Skin epidermis (tissue), 12 donors: ENCODE data around the gene LRP8.

Source experiments
- H3K27ac ChIP-seq, 21 experiments: fragments of 200-600 bp; sonication (generic) in 11 of 21; one replicate each; pipeline ENCODE4 v1.5.0; 2020; ENCODE audit warnings: mild to moderate bottlenecking in 3 of 21, inconsistent platforms in 2 of 21, moderate library complexity in 2 of 21
- H3K4me3 ChIP-seq, 7 experiments: fragments of 200-600 bp; sonication (generic) in 2 of 7; one replicate each; pipeline ENCODE4 v1.5.0; 2020; ENCODE audit warnings: inconsistent platforms in 2 of 7, mild to moderate bottlenecking in 2 of 7, moderate library complexity in 1 of 7

LRP8 gene

GRCh38 chr1:53328009-53328461 lies at the start of gene LRP8:
TSS of gene LRP8 (minus strand) at chr1:53328070. CDS start at chr1:53327912, 158 bp downstream.
- peak within 1 kb of the TSS in 18 of 21 experiments; percentile 7 to 78 (median 52) for H3K27ac ChIP-seq
- peak within 1 kb of the TSS; percentile 48 to 79 (median 68) for H3K4me3 ChIP-seq

DNA sequence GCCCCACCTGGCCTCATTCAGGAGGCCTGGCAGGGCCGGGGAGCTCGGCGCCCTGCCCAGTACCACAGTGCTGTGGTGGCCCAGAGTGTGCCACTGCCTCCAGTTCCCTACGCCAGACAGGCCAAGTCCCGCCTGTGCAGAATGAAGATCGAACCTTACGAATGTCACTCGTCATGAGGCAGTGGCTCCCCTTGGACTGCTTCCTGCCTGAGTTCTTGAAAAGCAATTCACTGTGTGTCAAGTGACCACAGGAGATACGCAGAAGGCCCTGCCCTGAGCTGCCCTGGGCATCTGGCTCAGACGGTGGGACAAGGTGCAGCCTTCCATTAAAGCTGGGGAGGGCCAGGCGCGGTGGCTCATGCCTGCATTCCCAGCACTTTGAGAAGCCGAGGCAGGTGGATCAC lies 49.6 kb upstream of the LRP8 start:
- H3K27ac ChIP-seq = no peak overlapping the region
- H3K4me3 ChIP-seq = no peak overlapping the region

DNA sequence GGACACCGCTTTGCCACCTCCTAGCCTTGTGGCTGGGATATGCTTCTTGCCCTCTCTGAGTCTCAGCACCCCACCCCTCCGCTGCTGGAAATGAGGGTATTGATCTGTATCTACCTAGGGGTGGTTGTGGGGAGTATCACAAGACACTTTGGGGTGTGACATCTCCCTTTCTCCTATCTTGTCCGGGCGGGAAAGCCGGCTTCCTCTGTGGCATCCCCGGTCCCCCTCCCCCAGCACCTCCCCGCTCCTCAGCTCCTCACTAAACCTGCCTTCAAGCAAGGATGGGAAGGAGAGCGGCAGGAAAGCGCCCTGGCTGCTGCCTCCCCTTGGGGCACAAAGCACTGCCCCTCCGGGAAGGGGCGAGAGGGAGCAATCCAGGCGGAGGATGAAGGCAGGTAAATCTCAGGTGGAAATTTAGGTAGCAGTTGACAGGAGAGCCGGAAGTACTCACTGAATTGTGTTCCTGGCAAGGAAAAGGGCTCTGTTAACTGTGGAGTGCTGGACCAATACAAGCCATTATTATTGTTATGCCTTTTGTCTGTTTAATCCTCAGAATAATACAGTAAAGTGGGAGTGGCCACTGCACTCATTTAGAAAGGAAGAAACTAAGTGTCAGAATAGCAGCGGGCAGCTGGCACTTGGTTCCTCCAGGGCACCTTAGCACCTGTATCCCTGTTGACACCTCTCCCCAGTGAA lies 49.0 kb upstream of the LRP8 start:
- Histone ChIP-seq H3K4me3 (no peak overlapping the region), H3K27ac (no peak overlapping the region)

DNA sequence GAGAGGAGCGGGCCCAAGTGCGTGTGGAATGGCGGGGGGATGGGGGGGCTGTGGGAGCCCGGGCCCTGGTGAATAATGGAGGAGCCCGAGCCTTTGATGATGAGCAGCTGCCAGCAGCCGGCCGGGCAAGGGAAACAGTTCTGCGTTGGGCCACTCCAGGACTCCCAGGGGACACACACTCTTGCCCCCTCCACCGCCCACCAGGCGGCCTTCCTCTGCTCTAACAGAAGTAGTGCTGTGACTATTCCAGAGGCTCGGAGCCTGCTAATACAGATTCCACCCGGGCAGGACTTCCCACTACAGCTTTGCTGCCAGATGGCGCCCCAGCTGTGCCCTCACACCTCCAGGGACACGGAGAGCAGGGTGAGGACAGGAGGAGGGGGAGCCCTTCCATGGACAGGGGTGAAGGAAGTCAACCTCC lies 48.2 kb upstream of the LRP8 start:
- no peak overlapping the region for H3K4me3 ChIP-seq
- no peak overlapping the region for H3K27ac ChIP-seq

DNA sequence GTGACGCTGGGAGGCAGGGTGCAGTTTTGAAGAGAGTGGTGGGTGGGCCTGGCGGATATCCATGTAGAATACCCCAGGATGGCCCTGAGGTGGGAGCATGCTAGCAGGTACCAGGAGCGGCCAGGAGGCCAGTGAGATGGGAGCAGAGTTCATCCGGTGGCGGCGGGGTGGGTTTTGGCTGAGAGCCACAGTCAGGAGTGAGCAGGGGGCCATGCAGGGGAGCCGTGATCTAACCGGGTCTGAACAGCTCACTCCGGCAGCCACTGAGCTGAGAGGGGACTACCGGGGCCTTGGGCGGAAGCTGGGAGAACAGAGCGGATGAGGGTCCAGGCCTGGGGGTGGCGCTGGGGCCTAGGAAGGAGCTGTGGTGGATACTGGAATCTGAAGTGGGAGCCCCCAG lies 47.6 kb upstream of the LRP8 start:
- Histone ChIP-seq H3K4me3 (no peak overlapping the region), H3K27ac (no peak overlapping the region)

GRCh38 chr1:53373246-53373645 lies 45.4 kb upstream of the LRP8 start:
- no peak overlapping the region for H3K4me3 ChIP-seq

GRCh38 chr1:53372501-53372951 lies 44.7 kb upstream of the LRP8 start:
- no peak overlapping the region for H3K27ac ChIP-seq
- H3K4me3 ChIP-seq = no peak overlapping the region

More at GRCh38 chr1:53373246-53373645, 45.4 kb upstream of the LRP8 start:
- no peak overlapping the region for H3K27ac ChIP-seq

- Histone ChIP-seq H3K27ac (no peak overlapping the region), H3K4me3 (no peak overlapping the region)
Observed at GRCh38 chr1:53371851-53372250, 44.0 kb upstream of the LRP8 start.

GRCh38 chr1:53371121-53371666 lies 43.3 kb upstream of the LRP8 start:
- no peak overlapping the region for H3K27ac ChIP-seq
- no peak overlapping the region for H3K4me3 ChIP-seq

GRCh38 chr1:53370369-53370961 lies 42.6 kb upstream of the LRP8 start:
- no peak overlapping the region for H3K27ac ChIP-seq
- H3K4me3 ChIP-seq = no peak overlapping the region

DNA sequence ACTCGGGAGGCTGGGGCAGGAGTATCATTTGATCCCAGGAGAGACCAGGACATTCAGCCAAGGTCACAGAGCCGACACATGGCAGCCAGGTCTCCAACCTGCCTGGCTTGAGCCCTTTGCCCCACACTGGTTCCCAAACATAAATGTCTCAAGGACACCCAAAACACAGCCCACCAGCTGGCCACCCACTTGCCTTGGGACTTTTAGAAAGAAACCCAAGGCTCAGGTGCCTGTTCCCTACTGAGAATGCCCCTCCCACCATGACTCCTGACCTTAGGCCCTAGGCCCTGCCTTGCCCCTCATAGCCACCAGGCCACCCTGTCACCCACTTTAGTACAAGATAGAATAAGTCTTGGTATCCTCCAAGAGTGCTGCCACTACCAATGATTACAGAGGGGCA lies 41.9 kb upstream of the LRP8 start:
- H3K4me3 ChIP-seq = no peak overlapping the region
- H3K27ac ChIP-seq = no peak overlapping the region

DNA sequence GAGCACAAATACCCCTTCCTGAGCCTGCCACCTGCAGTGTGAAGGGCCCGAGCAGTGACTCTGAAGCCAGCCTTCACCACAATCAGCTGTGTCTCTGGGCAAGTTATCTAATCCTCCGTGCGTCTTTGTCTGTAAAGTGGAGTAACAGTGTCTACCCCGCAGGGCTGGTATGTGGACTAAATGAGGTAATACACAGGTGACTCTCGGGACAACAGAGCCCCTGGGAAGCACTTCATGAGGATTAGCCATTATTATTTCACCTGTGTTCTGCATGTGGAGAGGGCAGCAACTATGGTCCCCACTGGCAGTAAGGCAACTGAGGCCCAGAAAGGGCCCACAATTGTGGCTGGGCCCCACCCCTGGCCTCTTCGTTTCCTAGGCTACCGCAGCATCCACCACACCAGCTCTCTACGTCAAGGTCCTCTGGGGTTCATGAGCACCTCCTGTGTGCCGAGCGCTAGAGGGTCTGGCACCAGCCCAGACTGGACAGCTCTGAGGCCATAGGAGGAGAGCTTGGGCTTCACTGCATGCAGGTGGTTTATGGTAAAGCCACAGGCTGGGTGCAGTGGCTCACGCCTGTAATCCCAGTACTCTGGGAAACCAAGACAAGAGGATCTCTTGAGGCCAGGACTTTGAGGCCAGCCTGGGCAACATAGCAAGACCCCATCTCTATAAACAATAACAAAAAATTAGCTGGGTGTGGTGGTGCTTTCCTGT lies 41.3 kb upstream of the LRP8 start:
- no peak overlapping the region for H3K4me3 ChIP-seq
- no peak overlapping the region for H3K27ac ChIP-seq

DNA sequence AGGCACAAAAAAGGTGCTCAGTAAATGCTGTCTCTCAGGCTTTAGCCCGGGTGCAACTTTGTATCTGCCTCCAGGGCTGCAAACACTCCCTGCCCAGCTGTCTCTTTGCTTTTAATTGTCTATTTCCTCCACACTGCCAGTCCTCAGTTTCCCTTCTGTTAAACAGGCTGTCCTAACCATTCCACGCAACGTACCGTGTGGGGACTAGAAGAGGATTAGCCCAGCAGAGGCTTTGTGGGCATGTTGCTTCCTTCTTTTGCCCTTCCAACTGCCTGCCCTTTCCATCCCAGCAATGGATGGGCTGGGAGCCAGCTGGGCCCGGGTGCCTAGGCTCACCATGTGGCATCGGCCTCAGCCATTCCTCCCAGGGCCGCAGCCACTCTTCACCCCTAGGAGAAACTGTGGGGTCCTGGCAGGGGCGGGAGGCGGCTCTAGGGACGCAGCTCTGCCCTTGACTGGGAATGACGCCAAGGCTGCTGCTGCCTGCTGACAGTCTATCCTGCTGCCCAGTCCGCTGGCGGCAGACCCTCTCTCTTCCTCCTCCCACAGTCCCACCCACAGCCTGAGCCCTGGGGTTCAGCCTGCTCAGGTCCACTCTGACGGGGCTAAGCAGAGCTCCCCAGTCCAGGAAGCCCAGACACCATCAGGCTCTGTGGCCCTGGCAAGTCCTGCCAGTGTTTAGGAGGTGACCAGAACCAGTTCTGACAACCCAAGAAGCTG lies 40.6 kb upstream of the LRP8 start:
- Histone ChIP-seq H3K4me3 (no peak overlapping the region), H3K27ac (peak overlapping the region in 4 of 21 experiments; percentile 47 to 85 (median 68))

DNA sequence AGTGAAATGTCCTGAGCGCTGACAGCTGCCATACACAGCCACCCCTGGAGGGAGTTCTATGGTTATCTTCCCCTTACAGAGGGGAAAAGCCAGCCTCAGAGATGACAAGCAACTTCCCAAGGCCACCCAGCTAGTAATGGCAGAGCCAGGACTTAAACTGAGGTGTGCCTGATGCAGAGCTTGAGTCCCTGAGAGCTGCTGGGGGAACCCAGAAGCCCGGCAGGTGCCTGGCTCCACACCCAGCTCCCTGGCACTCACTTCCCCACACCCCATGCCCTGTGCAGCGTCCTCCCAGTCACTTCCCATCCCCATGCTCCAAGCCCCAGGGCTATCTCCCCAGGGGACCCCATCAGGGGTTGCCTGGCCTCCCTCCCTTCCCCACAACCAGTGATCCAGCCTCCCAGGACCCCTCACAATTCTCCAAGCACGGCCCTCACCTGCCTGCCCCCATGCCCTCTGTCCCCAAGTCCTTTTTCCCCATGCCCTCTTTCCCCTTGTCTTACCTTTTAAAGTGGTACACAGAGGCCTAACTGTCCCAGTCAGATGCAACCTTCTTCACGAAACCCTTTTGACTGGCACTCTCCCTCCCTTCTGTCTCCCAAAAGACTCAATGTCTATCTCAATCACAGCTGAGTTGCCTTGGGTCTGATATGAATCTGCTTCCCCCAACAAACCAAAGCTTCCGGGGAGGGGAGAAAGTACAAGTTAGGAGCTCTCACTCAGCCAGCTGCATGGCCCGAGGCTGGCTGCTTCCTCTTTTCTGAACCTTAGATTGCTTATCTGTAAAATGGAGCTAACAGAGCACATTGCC lies 39.8 kb upstream of the LRP8 start:
- peak overlapping the region in 10 of 21 experiments; percentile 11 to 85 (median 54) for H3K27ac ChIP-seq
- peak overlapping the region in 1 of 7 experiments; percentile 22 for H3K4me3 ChIP-seq

DNA sequence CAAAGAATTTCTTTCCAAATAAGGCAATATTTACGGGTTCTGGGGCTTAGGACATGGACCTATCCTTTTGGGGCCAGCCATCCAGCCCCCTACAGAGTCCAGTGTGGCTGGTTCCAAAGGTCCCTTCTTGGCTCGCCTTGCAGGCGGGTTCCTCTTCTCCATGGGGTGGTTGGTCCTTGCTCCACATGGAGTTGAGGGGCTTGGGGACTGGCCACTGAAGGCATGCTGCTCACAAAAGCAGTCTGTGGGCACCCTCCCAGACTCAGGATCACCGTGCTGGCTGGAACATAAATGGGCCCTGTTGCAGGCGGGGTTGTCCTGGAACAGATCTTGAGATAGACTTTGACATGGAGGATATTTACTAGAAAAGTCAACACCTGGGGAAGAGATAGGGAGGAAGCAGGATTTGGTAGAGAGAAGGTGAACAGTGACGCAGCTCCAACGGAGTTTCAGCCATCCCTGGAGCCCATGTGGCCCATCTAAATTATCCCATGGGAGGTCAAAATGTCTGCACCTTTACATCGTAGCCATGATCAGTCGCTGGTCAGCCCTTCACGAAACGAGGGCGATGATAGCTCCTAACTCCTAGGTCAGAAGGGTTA lies 39.1 kb upstream of the LRP8 start:
- Histone ChIP-seq H3K27ac (peak overlapping the region in 6 of 21 experiments; percentile 11 to 85 (median 72)), H3K4me3 (peak overlapping the region in 1 of 7 experiments; percentile 22)

DNA sequence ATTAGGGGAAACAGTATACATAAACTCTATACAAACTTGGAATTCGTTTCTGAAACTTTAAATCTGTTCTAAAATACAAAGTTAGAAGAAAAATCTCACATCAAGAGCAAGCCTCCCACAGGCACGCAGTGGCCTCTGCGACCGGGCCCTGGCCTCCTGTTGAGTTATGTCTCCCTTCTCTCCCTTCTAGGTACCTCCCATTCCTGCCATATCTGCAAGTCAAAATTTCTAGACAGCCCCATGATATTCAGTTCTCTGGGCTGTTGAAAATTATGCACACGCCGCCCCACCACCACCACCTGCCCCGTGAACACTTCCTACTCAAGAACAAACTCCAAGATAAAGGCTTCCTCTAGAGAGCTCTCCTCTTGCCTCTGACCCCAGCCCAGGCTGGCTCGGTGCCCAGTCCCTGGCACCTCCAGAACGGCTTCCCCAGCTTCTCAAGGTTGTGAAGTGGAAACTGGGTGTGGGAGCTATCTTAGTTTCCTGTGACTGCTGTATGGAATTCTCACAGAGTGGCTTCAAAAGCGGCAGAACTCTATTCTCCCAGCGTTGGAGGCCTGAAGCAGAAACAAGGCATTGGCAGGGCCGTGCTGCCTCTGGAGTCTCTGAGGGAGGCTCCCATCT lies 37.7 kb upstream of the LRP8 start:
- H3K27ac ChIP-seq = no peak overlapping the region

GRCh38 chr1:53362851-53363642 lies 35.2 kb upstream of the LRP8 start:
- Histone ChIP-seq H3K4me3 (no peak overlapping the region), H3K27ac (no peak overlapping the region)

More for the DNA sequence above, 37.7 kb upstream of the LRP8 start:
- no peak overlapping the region for H3K4me3 ChIP-seq
